Measurements from ENCODE around the gene RAD51B.

The RAD51B gene

GRCh38 chr14:68702578-68702977 is 883.0 kb downstream of the RAD51B start:
- in situ Hi-C loops (cut with HindIII; ENCODE audit: low pct_unique_long_range_greater_than_20kb, low sequenced_read_pairs), result no loop called here
- no peak for DNase-seq (ENCODE audit: low read depth in 1 of 2, low spot score in 1 of 2)
- TF ChIP-seq JUND (IDR thresholded peaks at IDR 0.05; ENCODE audit: low read depth), result no peak

GRCh38 chr14:68703093-68703492 is 883.5 kb downstream of the RAD51B start:
- TF ChIP-seq JUND (IDR thresholded peaks at IDR 0.05; ENCODE audit: low read depth), result no peak
- DNase-seq (ENCODE audit: low read depth in 1 of 2, low spot score in 1 of 2), result no peak
- in situ Hi-C loops (cut with HindIII; ENCODE audit: low pct_unique_long_range_greater_than_20kb, low sequenced_read_pairs), result no loop called here

- DNase-seq (ENCODE audit: low read depth in 1 of 2, low spot score in 1 of 2), result peak in 1 of 2 experiments; percentile 48
- in situ Hi-C loops (cut with HindIII; ENCODE audit: low pct_unique_long_range_greater_than_20kb, low sequenced_read_pairs), result no loop called here
- no peak for TF ChIP-seq JUND (IDR thresholded peaks at IDR 0.05; ENCODE audit: low read depth)
These were observed 885.4 kb downstream of the RAD51B start for GRCh38 chr14:68704736-68705720.

- TF ChIP-seq JUND (IDR thresholded peaks at IDR 0.05; ENCODE audit: low read depth), result no peak
- in situ Hi-C loops (cut with HindIII; ENCODE audit: low pct_unique_long_range_greater_than_20kb, low sequenced_read_pairs), result no loop called here
- no peak for DNase-seq (ENCODE audit: low read depth in 1 of 2, low spot score in 1 of 2)
These were observed 886.2 kb downstream of the RAD51B start for GRCh38 chr14:68705741-68706283.

GRCh38 chr14:68707482-68707881 is 887.9 kb downstream of the RAD51B start:
- in situ Hi-C loops (cut with HindIII; ENCODE audit: low pct_unique_long_range_greater_than_20kb, low sequenced_read_pairs), result no loop called here
- no peak for TF ChIP-seq JUND (IDR thresholded peaks at IDR 0.05; ENCODE audit: low read depth)
- DNase-seq (ENCODE audit: low read depth in 1 of 2, low spot score in 1 of 2), result no peak

- no peak for TF ChIP-seq JUND (IDR thresholded peaks at IDR 0.05; ENCODE audit: low read depth)
- DNase-seq (ENCODE audit: low read depth in 1 of 2, low spot score in 1 of 2), result no peak
- in situ Hi-C loops (cut with HindIII; ENCODE audit: low pct_unique_long_range_greater_than_20kb, low sequenced_read_pairs), result no loop called here
These were observed 888.8 kb downstream of the RAD51B start for GRCh38 chr14:68708343-68708742.

- in situ Hi-C loops (cut with HindIII; ENCODE audit: low pct_unique_long_range_greater_than_20kb, low sequenced_read_pairs), result no loop called here
- DNase-seq (ENCODE audit: low read depth in 1 of 2, low spot score in 1 of 2), result no peak
- TF ChIP-seq JUND (IDR thresholded peaks at IDR 0.05; ENCODE audit: low read depth), result no peak
These were observed 889.4 kb downstream of the RAD51B start for GRCh38 chr14:68709007-68709406.

- no peak for DNase-seq (ENCODE audit: low read depth in 1 of 2, low spot score in 1 of 2)
- no peak for TF ChIP-seq JUND (IDR thresholded peaks at IDR 0.05; ENCODE audit: low read depth)
- in situ Hi-C loops (cut with HindIII; ENCODE audit: low pct_unique_long_range_greater_than_20kb, low sequenced_read_pairs), result no loop called here
These were observed 891.2 kb downstream of the RAD51B start for GRCh38 chr14:68710776-68711175.

GRCh38 chr14:68711561-68712309 is 892.2 kb downstream of the RAD51B start:
- in situ Hi-C loops (cut with HindIII; ENCODE audit: low pct_unique_long_range_greater_than_20kb, low sequenced_read_pairs), result no loop called here
- no peak for DNase-seq (ENCODE audit: low read depth in 1 of 2, low spot score in 1 of 2)
- TF ChIP-seq JUND (IDR thresholded peaks at IDR 0.05; ENCODE audit: low read depth), result no peak

GRCh38 chr14:68712703-68713370 is 893.3 kb downstream of the RAD51B start:
- TF ChIP-seq JUND (IDR thresholded peaks at IDR 0.05; ENCODE audit: low read depth), result no peak
- in situ Hi-C loops (cut with HindIII; ENCODE audit: low pct_unique_long_range_greater_than_20kb, low sequenced_read_pairs), result no loop called here

GRCh38 chr14:68713782-68714181 is 894.2 kb downstream of the RAD51B start:
- in situ Hi-C loops (cut with HindIII; ENCODE audit: low pct_unique_long_range_greater_than_20kb, low sequenced_read_pairs), result no loop called here
- DNase-seq (ENCODE audit: low read depth in 1 of 2, low spot score in 1 of 2), result no peak
- no peak for TF ChIP-seq JUND (IDR thresholded peaks at IDR 0.05; ENCODE audit: low read depth)

More at GRCh38 chr14:68712703-68713370, 893.3 kb downstream of the RAD51B start:
- no peak for DNase-seq (ENCODE audit: low read depth in 1 of 2, low spot score in 1 of 2)

Measured in T47D (cell line).